ENCODE data around the gene UBE2G2.

DNA sequence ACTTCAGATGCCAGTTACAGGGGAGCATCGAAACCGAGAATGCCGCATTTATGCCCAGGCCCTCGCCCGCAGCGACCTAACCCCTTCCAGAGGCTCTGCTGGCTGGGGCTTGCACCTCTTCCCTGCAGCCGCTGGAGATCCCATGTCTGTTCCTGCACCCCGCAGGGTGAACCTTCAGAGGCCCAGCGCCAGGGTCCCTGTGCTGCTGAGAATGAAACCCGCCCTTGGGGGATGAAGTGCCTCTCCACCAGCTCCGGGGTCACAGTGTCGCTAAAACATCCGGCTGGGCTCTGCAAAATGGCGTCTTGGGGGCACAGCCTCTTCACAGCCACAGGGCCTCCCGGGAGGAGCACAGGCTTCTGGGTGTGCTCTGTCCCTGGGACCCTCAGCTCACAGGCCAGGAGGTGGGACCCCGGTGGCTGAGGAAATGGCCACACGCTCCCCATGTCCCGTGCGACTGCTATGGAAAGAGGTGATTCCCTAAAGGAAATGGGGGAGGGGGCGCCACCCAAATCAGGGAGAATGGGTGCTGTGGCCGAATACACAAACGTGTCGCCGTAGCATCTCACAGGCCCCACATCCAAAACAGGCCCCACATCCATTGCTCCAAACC is 50.3 kb downstream of the UBE2G2 start:
- TF ChIP-seq, protein P1, sequence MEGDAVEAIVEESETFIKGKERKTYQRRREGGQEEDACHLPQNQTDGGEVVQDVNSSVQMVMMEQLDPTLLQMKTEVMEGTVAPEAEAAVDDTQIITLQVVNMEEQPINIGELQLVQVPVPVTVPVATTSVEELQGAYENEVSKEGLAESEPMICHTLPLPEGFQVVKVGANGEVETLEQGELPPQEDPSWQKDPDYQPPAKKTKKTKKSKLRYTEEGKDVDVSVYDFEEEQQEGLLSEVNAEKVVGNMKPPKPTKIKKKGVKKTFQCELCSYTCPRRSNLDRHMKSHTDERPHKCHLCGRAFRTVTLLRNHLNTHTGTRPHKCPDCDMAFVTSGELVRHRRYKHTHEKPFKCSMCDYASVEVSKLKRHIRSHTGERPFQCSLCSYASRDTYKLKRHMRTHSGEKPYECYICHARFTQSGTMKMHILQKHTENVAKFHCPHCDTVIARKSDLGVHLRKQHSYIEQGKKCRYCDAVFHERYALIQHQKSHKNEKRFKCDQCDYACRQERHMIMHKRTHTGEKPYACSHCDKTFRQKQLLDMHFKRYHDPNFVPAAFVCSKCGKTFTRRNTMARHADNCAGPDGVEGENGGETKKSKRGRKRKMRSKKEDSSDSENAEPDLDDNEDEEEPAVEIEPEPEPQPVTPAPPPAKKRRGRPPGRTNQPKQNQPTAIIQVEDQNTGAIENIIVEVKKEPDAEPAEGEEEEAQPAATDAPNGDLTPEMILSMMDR (IDR thresholded peaks at IDR 0.05; ENCODE audit: poor library complexity): no peak
- TF ChIP-seq EZH2 (IDR thresholded peaks at IDR 0.05; ENCODE audit: borderline replicate concordance): no peak
